Measurements from ENCODE around the gene PCDH1.

PCDH1 gene

DNA sequence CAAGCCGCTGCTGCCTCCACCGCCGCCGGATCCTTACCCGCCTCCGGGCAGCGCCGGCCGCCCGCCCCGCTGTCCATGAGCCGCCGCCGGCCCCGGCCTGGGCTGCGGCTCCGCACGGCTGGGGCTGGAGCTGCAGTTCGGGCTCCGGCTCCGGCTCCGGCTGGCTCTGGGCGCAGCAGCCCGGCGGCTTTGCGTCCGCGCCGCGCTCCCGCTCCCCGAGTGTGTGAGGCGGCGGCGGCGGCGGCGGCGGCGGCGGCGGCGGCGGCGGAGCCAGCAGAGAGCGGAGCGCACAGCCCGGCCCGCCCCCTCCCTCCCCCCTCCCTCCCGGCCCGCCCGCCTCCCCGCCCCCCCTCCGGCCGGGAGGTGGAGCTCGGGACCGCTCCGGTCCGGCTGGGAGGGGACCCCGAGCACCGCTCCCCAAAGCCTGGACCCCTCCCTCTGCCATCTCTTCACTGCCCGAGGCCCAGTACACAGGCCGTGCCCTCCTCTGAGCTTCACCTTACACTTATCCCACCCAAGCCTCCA is at the start of gene PCDH1:
TSS of gene PCDH1 (minus strand) at position 225 of the 525 bp plus-strand sequence. CDS start at position 77, 148 bp downstream.
- TF ChIP-seq ZNF274 (IDR thresholded peaks at IDR 0.05; ENCODE audit: low read depth, low read length): no peak
- H3K4me3 ChIP-seq (ENCODE audit: low read length): no peak within 1 kb of the TSS; the same call in 1 of the 2 replicates

- H3K4me3 ChIP-seq (ENCODE audit: low read length): no peak overlapping the region
- no peak for TF ChIP-seq ZNF274 (IDR thresholded peaks at IDR 0.05; ENCODE audit: low read depth, low read length)
Observed at GRCh38 chr5:141926434-141926833, 48.2 kb upstream of the PCDH1 start.

DNA sequence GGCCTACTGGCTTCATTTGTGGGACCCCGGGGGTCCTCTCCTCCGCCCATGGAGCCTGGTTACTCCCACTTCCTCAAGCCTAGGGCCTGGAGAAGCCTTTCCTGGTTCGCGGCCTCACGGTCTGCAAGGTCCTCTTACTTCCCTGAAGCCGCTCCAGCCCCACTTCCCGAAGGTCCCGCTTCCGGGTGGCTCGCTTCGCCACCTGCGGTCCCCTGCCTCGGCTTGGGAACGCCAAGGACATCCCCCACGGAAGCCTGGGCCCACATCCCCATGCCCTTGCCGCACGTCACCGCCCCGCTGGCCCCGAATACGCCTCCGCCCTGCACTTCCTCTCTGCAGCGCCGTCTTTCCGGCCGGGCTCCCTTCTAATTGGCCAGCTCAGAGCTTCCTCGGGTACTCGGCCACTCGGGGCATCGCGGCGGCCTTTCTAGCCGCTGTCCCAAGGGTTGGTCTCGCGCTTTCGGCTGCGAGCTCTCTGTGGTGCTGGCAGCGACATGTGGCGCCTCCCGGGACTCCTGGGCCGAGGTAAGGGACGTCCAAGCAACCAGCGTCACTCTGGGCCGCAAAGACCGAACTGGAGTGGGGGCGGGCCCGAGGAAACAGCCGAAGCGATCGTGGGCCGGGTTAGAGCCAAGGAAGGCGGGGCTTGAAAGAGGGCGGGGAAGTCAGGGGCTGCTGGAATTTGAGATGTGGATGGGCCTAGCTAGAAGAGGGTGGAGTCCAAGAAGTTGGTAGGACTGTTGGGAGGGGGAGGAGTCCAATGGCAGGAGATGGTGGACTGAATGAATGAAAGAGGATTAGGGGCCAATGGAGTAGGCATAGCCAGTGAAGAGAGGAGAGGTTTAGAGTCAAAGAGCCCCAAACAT is 45.5 kb upstream of the PCDH1 start, which contains the start of gene DELE1:
TSS of gene DELE1 (plus strand) at position 424 of the 866 bp plus-strand sequence. CDS start at position 495, 71 bp downstream.
- TF ChIP-seq ZNF274 (IDR thresholded peaks at IDR 0.05; ENCODE audit: low read depth, low read length): no peak
- peak within 1 kb of the TSS; percentile 73 for H3K4me3 ChIP-seq (ENCODE audit: low read length)

DNA sequence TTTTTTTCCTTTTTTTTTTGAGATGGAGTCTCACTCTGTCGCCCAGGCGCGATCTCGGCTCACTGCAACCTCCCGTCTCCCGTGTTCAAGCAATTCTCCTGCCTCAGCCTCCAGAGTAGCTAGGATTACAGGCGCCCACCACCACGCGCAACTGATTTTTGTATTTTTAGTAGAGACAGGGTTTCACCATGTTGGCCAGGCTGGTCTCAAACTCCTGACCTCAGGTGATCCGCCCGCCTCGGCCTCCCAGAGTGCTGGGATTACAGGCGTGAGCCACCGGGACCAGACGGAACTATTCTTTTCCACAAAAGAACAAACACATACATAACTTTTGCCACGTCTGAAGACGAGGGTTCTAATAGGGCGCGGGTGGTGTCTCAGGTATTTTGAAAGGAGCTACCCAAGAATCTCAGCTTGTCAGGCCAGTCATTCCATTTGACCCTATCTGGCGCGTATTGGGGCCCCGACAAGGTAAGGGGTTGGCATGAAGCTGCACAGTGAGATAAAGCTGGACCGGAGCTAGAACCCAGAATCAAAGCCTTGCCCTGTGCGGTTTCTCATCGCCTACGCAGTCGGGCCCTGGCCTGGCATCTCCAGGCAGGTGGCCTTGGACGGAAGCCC is 44.7 kb upstream of the PCDH1 start:
- H3K4me3 ChIP-seq (ENCODE audit: low read length): peak overlapping the region; percentile 73

- no peak for TF ChIP-seq ZNF274 (IDR thresholded peaks at IDR 0.05; ENCODE audit: low read depth, low read length)
- no peak overlapping the region for H3K4me3 ChIP-seq (ENCODE audit: low read length)
Observed at GRCh38 chr5:141920771-141921170, 42.6 kb upstream of the PCDH1 start.

DNA sequence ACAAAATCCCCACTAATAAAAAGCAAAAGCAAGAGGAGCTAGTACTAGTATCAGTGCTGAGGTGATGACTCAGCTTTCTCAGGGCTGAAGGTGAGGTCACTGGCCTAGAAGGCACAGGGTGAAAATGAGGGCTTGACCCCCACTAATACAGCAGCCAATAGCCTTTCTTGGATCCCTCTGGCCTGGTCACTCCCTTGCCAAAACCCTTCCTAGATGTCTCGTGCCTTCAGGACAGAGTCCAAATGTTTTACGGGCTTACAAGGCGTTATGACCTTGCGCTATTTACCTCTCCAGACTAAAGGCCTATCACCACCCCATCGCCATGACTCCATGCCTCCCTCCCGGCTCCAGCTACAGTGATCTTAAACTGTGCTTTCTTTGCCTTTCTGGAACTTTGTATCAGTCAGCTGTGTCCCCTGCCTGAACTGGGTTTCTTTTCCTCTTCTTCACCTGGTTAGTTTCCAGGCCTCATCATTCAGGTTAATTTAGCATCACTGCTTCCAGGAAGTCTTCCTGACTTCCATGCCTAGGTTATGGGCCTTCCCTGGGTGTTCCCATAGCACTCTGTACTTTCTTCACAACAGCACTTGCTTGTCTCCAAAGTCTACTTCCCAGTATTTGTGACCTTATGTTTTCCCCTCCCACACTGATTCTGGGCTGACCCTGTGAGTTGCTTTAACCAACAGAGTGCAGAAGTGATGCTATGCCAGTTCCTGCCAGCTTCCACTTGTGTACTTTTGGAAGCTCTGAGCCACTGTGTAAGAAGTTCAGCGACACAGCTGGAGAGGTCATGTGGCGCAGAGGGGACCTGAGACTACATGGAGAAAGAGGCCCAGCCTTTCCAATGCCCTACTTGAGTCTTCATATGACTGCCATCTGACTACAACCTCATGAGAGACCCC is 41.3 kb upstream of the PCDH1 start:
- no peak overlapping the region for H3K4me3 ChIP-seq (ENCODE audit: low read length)
- no peak for TF ChIP-seq ZNF274 (IDR thresholded peaks at IDR 0.05; ENCODE audit: low read depth, low read length)

- no peak overlapping the region for H3K4me3 ChIP-seq (ENCODE audit: low read length)
- no peak for TF ChIP-seq ZNF274 (IDR thresholded peaks at IDR 0.05; ENCODE audit: low read depth, low read length)
Observed at GRCh38 chr5:141917760-141918159, 39.5 kb upstream of the PCDH1 start.

DNA sequence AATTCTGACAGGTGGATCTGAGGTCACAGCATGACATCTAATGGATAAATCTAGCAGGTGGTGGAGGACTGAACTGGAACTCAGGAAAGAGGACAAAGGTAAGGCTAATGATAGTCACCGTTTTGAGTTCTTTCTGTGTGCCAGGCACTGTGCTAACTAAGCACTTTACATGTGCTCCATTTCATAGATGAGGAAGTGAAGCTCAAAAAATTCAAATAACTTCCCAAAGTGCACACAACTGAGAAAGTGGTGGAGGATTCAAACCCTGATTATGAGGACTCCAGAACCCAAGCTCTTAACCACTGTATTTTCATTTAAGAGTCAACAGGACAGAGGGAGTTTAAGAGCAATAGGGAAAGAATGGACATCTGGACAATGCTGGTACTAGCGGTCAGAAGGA is 38.3 kb upstream of the PCDH1 start:
- H3K4me3 ChIP-seq (ENCODE audit: low read length): no peak overlapping the region
- no peak for TF ChIP-seq ZNF274 (IDR thresholded peaks at IDR 0.05; ENCODE audit: low read depth, low read length)

DNA sequence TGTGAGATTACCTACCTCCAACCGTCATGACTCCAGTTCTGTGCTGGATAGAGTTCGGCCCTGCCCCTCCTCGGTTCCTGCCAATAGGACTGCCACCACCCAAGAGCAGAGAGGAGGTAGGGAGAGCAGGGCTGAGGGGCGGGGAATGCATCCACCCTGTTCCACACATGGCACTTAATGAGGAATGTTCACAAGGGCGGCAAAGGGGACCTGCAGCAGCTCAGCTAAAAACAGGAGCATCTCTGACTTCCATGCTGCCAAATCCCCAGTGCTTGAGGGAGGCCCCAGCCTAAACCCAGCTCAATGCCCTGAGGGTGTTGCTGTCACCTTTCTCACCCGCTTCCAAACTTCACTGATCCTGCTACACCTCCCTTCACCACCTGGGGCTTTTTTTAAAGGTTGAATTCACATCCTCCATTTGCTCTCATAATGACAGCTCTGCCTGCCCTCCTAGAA is 37.7 kb upstream of the PCDH1 start:
- TF ChIP-seq ZNF274 (IDR thresholded peaks at IDR 0.05; ENCODE audit: low read depth, low read length): no peak
- no peak overlapping the region for H3K4me3 ChIP-seq (ENCODE audit: low read length)

DNA sequence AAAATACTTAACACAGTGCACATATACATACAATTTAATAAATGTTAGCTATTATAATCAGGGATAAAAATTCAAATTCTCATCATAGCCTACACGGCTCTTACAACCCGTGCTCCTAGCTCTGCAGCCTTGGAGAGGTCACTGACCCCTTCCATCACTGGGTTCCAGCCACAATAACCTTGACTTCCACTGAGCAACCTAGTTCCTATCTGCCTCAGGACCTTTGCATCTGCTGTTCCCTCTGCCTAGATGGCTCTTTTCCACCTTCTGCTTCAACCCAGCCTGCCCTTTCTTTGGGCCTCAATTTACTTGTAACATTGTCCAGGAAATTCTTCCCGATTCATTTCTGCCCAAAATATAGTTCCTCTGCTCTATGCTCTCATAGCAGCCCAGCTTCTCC is 36.6 kb upstream of the PCDH1 start:
- no peak overlapping the region for H3K4me3 ChIP-seq (ENCODE audit: low read length)
- TF ChIP-seq ZNF274 (IDR thresholded peaks at IDR 0.05; ENCODE audit: low read depth, low read length): no peak

GRCh38 chr5:141914199-141914743 is 36.1 kb upstream of the PCDH1 start:
- TF ChIP-seq ZNF274 (IDR thresholded peaks at IDR 0.05; ENCODE audit: low read depth, low read length): no peak
- H3K4me3 ChIP-seq (ENCODE audit: low read length): no peak overlapping the region; the same call in 1 of the 2 replicates

DNA sequence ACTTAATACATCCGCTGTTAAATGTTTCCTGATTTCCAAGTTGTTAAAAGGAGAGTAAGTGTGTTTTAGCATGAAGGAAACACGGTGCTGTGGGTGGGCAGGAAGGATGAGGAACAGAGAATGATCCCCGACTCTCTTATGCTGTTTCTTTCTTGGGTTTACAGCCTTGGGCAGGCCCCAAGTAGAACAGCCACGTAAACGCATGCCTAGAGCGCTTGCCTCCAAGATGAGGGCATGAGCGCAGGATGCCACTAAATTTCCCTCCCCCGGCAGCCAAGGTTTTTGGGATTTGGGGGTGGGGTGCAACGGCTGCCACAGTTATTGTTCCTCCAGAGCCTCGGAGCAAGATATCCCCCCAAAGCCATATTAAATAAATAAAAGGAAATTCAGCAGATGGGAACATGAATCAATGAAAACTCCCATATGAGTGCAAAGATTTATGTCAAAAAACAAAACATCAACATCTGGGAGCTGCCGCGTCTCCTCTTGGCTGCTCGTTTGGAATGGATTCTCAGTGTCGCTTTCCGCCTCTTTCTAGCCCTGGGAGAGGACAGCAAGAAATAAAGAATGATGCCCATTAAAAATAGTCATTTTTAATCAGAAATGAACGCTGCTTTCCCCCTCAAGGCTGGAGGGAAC is 35.5 kb upstream of the PCDH1 start:
- no peak overlapping the region; the same call in 1 of the 2 replicates for H3K4me3 ChIP-seq (ENCODE audit: low read length)
- no peak for TF ChIP-seq ZNF274 (IDR thresholded peaks at IDR 0.05; ENCODE audit: low read depth, low read length)

- TF ChIP-seq ZNF274 (IDR thresholded peaks at IDR 0.05; ENCODE audit: low read depth, low read length): no peak
- H3K4me3 ChIP-seq (ENCODE audit: low read length): no peak overlapping the region
Observed at GRCh38 chr5:141910271-141910673, 32.1 kb upstream of the PCDH1 start.
